GM12878 (cell line): ENCODE measurements around the gene CD2BP2. TPM values are rescaled to one million over a fixed set of nuclear protein-coding genes. Genes with fewer than 3 reads are reported as not detected.
A peak's percentile ranks its signal among the peaks of the same experiment; 100 is the strongest.
"Not testable (repeated sequence)": the region's sequence is repeated elsewhere in the genome, so short reads cannot be mapped to it uniquely, and the experiment has no call there.

Experiments
- ATAC-seq: fragments of 200-7000 bp; cut with Tn5 transposase; 3 replicates; pipeline ENCODE4 v1.9.1; 2020; ENCODE audit warnings: mild to moderate bottlenecking, moderate library complexity
- BruUV-seq: library from RNA; stranded (reverse); fragments of 400-500 nt; replicated peaks from 2 replicates; lab custom pipeline; 2021; lab: Mats Ljungman, UMichigan
- CTCF ChIA-PET: fragments of 300-600 bp; sonication (Branson Sonifier 250); formaldehyde crosslinking; extraction: SDS; loops from one replicate; lab custom pipeline; 2021; ENCODE audit warnings: inconsistent platforms; lab: Yijun Ruan, JAX
- POLR2A ChIA-PET: fragments of 350-600 bp; formaldehyde crosslinking; extraction: SDS; loops from one replicate; lab custom pipeline; 2021; ENCODE audit warnings: inconsistent platforms; lab: Charles Lee
- RAD21 ChIA-PET: fragments of 300-600 bp; sonication (Branson Sonifier 250); formaldehyde crosslinking; loops from one replicate; lab custom pipeline; 2023; ENCODE audit warnings: antibody characterized with exemption; ENCODE audit not compliant: unreplicated experiment; lab: Charles Lee
- SMC1A ChIA-PET: fragments of 300-600 bp; sonication (Branson Sonifier 250); formaldehyde crosslinking; loops from one replicate; lab custom pipeline; 2023; ENCODE audit not compliant: unreplicated experiment, uncharacterized antibody; lab: Charles Lee
- DNase-seq: peaks from one replicate; pipeline ENCODE4 v3.0.0-alpha.2; 2011; ENCODE audit warnings: low read depth, low spot score
- FAIRE-seq: peaks from 3 replicates; lab custom pipeline; 2011; peaks lifted over from hg19 to GRCh38; lab: Jason Lieb, UNC
- H2AFZ ChIP-seq: 2 replicates; pipeline ENCODE4 v1.6.0; 2011; ENCODE audit warnings: low read depth, low read length, control low read depth; ENCODE audit not compliant: control insufficient read depth
- H3K27ac ChIP-seq: 2 replicates; pipeline ENCODE4 v1.5.1; 2011; ENCODE audit warnings: control low read depth; ENCODE audit not compliant: control insufficient read depth, insufficient read depth
- H3K27me3 ChIP-seq, 2 experiments: replicated peaks in 1 of 2; 2 replicates each; pipeline versions ENCODE4 v1.6.0 to v1.6.1; 2011; ENCODE audit warnings: low read length in 1 of 2; ENCODE audit not compliant: control insufficient read depth in 2 of 2, insufficient read depth in 2 of 2
- H3K36me3 ChIP-seq, 2 experiments: 2 replicates each; pipeline ENCODE4 v1.5.1; 2011; ENCODE audit warnings: low read length in 1 of 2; ENCODE audit not compliant: control insufficient read depth in 2 of 2, insufficient read depth in 2 of 2
- H3K4me1 ChIP-seq: 2 replicates; pipeline ENCODE4 v1.6.1; 2011; ENCODE audit warnings: mild to moderate bottlenecking, low read length, moderate library complexity, mixed read lengths; ENCODE audit not compliant: control insufficient read depth, insufficient read depth
- H3K4me2 ChIP-seq: 2 replicates; pipeline ENCODE4 v1.6.0; 2011; ENCODE audit warnings: control low read depth; ENCODE audit not compliant: control insufficient read depth, insufficient read depth
- H3K4me3 ChIP-seq: fragments of 200-600 bp; sonication (generic); 2 replicates; pipeline ENCODE4 v1.5.1; 2016
- H3K79me2 ChIP-seq: 2 replicates; pipeline ENCODE4 v1.6.0; 2011; ENCODE audit warnings: low read length; ENCODE audit not compliant: control insufficient read depth, insufficient read depth
- H3K9ac ChIP-seq: 2 replicates; pipeline ENCODE4 v1.8.0; 2011; ENCODE audit warnings: low read length, control low read depth, mixed read lengths; ENCODE audit not compliant: control insufficient read depth, insufficient read depth
- H3K9me3 ChIP-seq: replicated peaks from 3 replicates; pipeline ENCODE4 v1.5.1; 2011; ENCODE audit warnings: mild to moderate bottlenecking, low read length; ENCODE audit not compliant: control insufficient read depth, insufficient read depth
- H4K20me1 ChIP-seq: 2 replicates; pipeline ENCODE4 v1.6.0; 2011; ENCODE audit not compliant: control insufficient read depth, insufficient read depth
- BHLHE40 ChIP-seq, 2 experiments: fragments of 450-650 bp in 1 of 2; IDR thresholded peaks; 2 replicates each; pipeline ENCODE4 v1.6.1; 2011 to 2017; ENCODE audit warnings: low read depth in 2 of 2, borderline replicate concordance in 1 of 2, improper control_type of control experiment in 1 of 2, low read length in 1 of 2, mild to moderate bottlenecking in 1 of 2
- IKZF2 ChIP-seq, 2 experiments: fragments of 450-650 bp; IDR thresholded peaks; 2 replicates each; pipeline ENCODE4 v1.6.1; 2017; ENCODE audit warnings: mild to moderate bottlenecking in 2 of 2, moderate library complexity in 2 of 2
- MTA2 ChIP-seq: fragments of 450-650 bp; IDR thresholded peaks from 2 replicates; pipeline ENCODE4 v1.6.1; 2016; ENCODE audit warnings: low read depth, mild to moderate bottlenecking, moderate library complexity
- RAD51 ChIP-seq: fragments of 450-650 bp; IDR thresholded peaks from 2 replicates; pipeline ENCODE4 v1.6.1; 2016; ENCODE audit warnings: moderate library complexity, mild to moderate bottlenecking, inconsistent platforms
- SPI1 ChIP-seq: IDR thresholded peaks from 2 replicates; pipeline ENCODE4 v1.6.1; 2011; ENCODE audit warnings: low read depth, mild to moderate bottlenecking, low read length, moderate library complexity, borderline replicate concordance; ENCODE audit not compliant: insufficient read depth
- WGBS: methylation state at CpG from one replicate; pipeline ENCODE4 v1.1.6; 2016; ENCODE audit warnings: low lambda C conversion rate; ENCODE audit not compliant: insufficient replicate concordance, insufficient coverage; ENCODE audit errors: missing lambda C conversion rate; 5-methylcytosine and 5-hydroxymethylcytosine counted together
- in situ Hi-C: fragments of 300-500 bp; cut with MboI; formaldehyde crosslinking; loops from 9 replicates; pipeline ENCODE4 v1.14.3; 2018; ENCODE audit warnings: mixed read lengths
- intact Hi-C: fragments of 100-400 bp; cut with micrococcal nuclease; formaldehyde crosslinking; loops from one replicate; pipeline ENCODE4 v1.14.2; 2022; ENCODE audit not compliant: unreplicated experiment
- polyA plus RNA-seq, 11 experiments: library from polyadenylated mRNA; depleted of rRNA in 4 of 11; unstranded in 6 of 11; stranded (reverse) in 5 of 11; fragments of >200 nt; fragmentation: Nextera tagmentation in 4 of 11; fragmentation: Illumina TruSeq in 1 of 11; extraction: Ambion mirVana in 4 of 11; extraction: Trizol in 1 of 11; gene quantifications; 1 replicate in 1 of 11; 2 replicates in 10 of 11; pipeline versions ENCODE4 v1.2.1 to v1.2.3, GENCODE V29; 2011 to 2016; ENCODE audit warnings: inconsistent platforms in 2 of 11, missing spikeins in 2 of 11, low read depth in 1 of 11
- total RNA-seq, 4 experiments: library from RNA; depleted of rRNA in 3 of 4; stranded (reverse); fragments of >200 nt in 3 of 4; fragmentation: Illumina TruSeq in 1 of 4; extraction: Trizol in 1 of 4; gene quantifications; 2 replicates each; pipeline versions ENCODE4 v1.2.1 to v1.2.3, GENCODE V29; 2013 to 2021
- TF ChIP-seq, protein P1 (sequence below): fragments of 450-650 bp; conservative IDR thresholded peaks from 2 replicates; pipeline ENCODE4 v1.6.1; 2017; ENCODE audit warnings: mild to moderate bottlenecking, moderate library complexity

CD2BP2 gene
- total and polyA plus RNA-seq, 10 of the 15 experiments (the other 5 are each of a cell fraction or from before 2014, with no cell fraction given): 3.3 to 47.9 (median 31.8) TPM

- FAIRE-seq, H4K20me1 ChIP-seq, BruUV-seq, H3K79me2 ChIP-seq, DNase-seq, intact Hi-C loops, H3K4me1 ChIP-seq, H2AFZ ChIP-seq, H3K27me3 ChIP-seq, H3K4me2 ChIP-seq, in situ Hi-C loops, H3K9me3 ChIP-seq, H3K36me3 ChIP-seq: not testable (repeated sequence)
- ChIA-PET RAD21 (interaction anchor here (0.6 to 2.1 kb wide), 5 partner anchors 16 to 242 kb away, joined by 3 to 8 read pairs (median 4); no protein-coding TSS in a partner anchor), POLR2A (interaction anchor here (0.8 to 2.4 kb wide), 4 partner anchors 20 to 299 kb away, joined by 3 to 9 read pairs (median 4); no protein-coding TSS in a partner anchor), SMC1A (interaction anchor here (0.9 to 1.6 kb wide), 2 partner anchors 20 to 37 kb away, joined by 5 to 6 read pairs; partner anchors contain the start of gene CD2BP2), CTCF (interaction anchor here (1.5 kb wide), 1 partner anchor 36 kb away, joined by 5 read pairs; the partner anchor contains the start of gene TBC1D10B)
- H3K27ac ChIP-seq: peak overlapping the region; percentile 25
- peak overlapping the region; percentile 62; the same call in 1 of the 2 replicates for H3K4me3 ChIP-seq
- TF ChIP-seq IKZF2 (IDR thresholded peaks at IDR 0.05) (0 out of 4 replicates have a peak, but pooled peaks of 1 of the 2 experiments have one; percentile 12), BHLHE40 (IDR thresholded peaks at IDR 0.05; ENCODE audit: borderline replicate concordance in 1 of 2, low read depth in 2 of 2, low read length in 1 of 2) (peak; percentile 51 to 76; a peak in 3 of 4 replicates), MTA2 (peak; percentile 14; the same call in 1 of the 2 replicates), SPI1 (peak; percentile 19; the same call in 1 of the 2 replicates), RAD51 (peak; percentile 30; the same call in 1 of the 2 replicates)
- TF ChIP-seq, protein P1, sequence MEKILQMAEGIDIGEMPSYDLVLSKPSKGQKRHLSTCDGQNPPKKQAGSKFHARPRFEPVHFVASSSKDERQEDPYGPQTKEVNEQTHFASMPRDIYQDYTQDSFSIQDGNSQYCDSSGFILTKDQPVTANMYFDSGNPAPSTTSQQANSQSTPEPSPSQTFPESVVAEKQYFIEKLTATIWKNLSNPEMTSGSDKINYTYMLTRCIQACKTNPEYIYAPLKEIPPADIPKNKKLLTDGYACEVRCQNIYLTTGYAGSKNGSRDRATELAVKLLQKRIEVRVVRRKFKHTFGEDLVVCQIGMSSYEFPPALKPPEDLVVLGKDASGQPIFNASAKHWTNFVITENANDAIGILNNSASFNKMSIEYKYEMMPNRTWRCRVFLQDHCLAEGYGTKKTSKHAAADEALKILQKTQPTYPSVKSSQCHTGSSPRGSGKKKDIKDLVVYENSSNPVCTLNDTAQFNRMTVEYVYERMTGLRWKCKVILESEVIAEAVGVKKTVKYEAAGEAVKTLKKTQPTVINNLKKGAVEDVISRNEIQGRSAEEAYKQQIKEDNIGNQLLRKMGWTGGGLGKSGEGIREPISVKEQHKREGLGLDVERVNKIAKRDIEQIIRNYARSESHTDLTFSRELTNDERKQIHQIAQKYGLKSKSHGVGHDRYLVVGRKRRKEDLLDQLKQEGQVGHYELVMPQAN: peak; percentile 42; the same call in 1 of the 2 replicates
- peak overlapping the region; percentile 27; the same call in 1 of the 2 replicates for H3K9ac ChIP-seq
- peak; percentile 97 for ATAC-seq
- 1% methylated on average over 6 of the region's 33 CpGs for WGBS
These were observed 20.6 kb downstream of the CD2BP2 start for GRCh38 chr16:30334473-30334989.

DNA sequence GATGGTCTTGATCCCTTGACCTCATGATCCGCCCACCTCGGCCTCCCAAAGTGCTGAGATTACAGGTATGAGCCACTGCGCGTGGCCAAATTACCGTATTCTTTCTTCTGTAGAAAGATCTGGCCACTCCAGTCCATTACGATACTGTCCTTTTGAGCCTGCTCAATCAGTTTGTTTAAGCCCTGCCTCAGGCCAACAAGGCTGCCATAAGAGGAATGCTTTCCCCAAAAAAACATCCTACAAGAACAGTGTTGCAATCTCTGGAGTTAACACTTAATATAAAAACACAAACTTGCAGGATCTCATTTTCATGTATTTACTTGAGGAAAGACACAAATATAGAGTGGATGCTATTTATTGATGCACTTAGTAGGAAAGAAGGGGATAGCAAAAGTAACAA is 30.9 kb downstream of the CD2BP2 start:
- H4K20me1 ChIP-seq, FAIRE-seq, H3K27me3 ChIP-seq, H3K27ac ChIP-seq, ATAC-seq, H3K4me3 ChIP-seq, H3K9me3 ChIP-seq, H3K9ac ChIP-seq, H3K36me3 ChIP-seq, in situ Hi-C loops, intact Hi-C loops, RAD21 ChIA-PET, CTCF ChIA-PET, H3K4me1 ChIP-seq, H2AFZ ChIP-seq, H3K79me2 ChIP-seq, H3K4me2 ChIP-seq, POLR2A ChIA-PET, BruUV-seq, SMC1A ChIA-PET, DNase-seq: not testable (repeated sequence)
- 100% methylated on average over 6 of the region's 6 CpGs for WGBS

- WGBS: 100% methylated on average over 2 of the region's 2 CpGs
- intact Hi-C loops, SMC1A ChIA-PET, ATAC-seq, in situ Hi-C loops, H3K4me1 ChIP-seq, H2AFZ ChIP-seq, H3K79me2 ChIP-seq, POLR2A ChIA-PET, H3K4me2 ChIP-seq, RAD21 ChIA-PET, BruUV-seq, FAIRE-seq, H3K9me3 ChIP-seq, H3K9ac ChIP-seq, H4K20me1 ChIP-seq, H3K27ac ChIP-seq, H3K36me3 ChIP-seq, H3K27me3 ChIP-seq, H3K4me3 ChIP-seq, DNase-seq, CTCF ChIA-PET: not testable (repeated sequence)
These were observed 36.5 kb downstream of the CD2BP2 start for GRCh38 chr16:30318647-30319046.
